HG02798 (cell line): ENCODE data around the gene SPAG5.

Experiments used
- ATAC-seq: cut with Tn5 transposase; IDR thresholded peaks from one replicate; pipeline ENCODE4 v1.9.1; 2021; ENCODE audit warnings: mild to moderate bottlenecking; ENCODE audit not compliant: unreplicated experiment, poor library complexity

The SPAG5 gene

DNA sequence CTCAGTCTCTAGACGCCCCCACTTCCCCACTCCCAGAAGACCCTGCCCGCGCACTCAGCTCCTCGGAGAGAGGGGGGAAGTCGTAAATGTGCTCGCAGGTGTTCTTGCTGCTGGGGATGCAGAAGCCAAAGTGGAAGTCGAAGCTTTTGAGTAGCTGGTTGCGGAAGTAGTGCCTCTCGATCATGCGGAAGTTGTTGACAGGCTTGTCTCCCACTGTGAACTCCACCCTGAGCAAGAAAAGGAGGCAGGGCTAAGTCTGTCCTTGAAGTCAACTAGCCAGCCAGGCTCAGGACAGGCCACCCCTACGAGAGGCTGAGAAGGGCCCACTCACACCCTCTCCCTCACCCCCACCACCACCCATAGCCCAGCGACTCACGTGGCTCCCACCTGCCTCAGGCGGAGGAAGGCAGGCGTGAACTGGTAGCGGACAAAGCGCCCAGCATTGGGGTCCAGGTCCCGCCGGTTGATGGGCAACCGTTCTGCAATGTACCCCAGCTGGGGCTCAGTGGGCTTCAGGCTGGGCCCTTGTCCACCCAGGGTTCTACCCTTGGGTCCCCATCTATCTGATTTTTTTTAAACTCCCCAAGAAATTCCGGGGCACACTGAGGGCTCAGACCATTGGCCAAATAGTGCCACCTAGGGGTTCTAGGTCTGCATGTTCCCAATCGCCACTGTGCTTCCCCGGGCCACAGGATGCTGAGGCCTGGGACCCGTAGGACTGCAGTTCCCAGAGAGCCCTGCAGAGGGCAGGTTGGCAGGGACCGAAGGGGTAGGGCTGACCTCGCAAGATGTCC is 51.0 kb downstream of the SPAG5 start:
- ATAC-seq, result no peak

DNA sequence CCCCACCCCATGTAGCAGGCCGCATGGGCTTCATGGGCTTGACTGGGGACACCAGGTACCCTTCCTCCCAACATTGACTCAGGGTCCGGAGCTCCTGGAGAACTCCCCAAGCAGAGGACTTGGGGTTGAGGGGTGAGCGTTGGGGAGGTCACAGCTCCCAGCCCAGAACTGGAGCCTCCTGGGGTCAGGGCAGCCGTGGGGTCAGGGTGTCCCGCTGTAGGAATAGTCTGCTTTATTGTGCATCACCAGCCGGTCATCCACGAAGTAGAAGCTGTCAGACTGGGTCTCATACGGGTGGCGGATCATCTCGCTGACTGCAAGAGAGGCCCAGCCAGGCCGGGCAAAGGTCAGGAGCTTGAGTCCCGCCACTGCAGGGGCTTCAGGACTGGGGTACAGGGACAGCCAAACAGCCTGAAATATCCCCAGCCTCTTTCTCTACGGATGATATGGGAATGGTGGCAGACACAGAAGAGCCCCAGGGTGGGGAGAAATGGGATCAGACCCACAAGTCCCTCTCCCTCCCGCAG is 51.7 kb downstream of the SPAG5 start:
- no peak for ATAC-seq

DNA sequence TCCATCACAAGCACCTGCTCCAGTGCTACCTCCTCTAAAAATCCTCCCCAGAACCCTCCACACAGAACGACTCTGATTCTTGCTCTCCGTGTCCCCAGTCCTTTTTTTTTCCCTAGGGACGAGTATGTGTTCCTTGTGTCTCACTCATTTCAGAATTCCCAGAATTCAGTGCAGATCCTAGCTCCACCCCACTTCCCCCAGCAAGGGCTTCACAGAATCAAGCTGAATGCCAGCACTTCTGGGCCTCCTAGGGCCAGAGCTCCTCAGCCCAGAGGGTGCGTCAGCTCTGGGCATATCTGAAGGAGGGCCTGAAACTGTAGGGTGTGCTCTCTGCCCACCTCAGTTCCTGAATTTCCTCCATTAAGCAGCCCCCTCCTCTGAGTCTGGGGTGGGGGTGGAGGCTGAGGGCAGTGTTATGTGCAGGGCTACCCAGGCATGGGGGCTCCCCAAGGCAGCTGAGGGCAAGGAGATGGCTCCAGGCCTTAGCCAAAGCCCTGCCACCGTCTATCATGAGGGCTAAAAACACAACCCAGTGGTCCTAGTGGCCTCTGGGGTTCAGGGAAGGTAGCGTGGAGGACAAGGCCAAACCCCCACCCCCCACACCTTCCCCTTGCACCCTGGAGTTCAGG is 52.9 kb downstream of the SPAG5 start:
- no peak for ATAC-seq

DNA sequence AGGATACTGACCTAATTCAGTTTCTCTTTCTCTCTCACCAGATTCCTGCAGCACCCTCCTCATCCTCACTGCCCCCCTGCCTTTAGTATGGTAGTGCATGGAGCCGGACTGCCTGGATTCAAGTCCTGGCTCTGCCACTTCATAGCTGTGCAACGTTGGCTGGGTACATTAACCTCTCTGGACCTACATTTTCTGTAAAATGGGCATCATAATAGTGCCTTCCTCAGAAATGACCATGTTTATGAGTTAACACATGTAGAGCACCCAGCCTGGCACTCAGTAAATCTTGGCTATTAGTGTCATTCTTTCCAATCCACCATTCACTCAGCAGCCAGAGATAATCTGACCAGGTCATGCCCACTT is 53.7 kb downstream of the SPAG5 start:
- ATAC-seq, result no peak

DNA sequence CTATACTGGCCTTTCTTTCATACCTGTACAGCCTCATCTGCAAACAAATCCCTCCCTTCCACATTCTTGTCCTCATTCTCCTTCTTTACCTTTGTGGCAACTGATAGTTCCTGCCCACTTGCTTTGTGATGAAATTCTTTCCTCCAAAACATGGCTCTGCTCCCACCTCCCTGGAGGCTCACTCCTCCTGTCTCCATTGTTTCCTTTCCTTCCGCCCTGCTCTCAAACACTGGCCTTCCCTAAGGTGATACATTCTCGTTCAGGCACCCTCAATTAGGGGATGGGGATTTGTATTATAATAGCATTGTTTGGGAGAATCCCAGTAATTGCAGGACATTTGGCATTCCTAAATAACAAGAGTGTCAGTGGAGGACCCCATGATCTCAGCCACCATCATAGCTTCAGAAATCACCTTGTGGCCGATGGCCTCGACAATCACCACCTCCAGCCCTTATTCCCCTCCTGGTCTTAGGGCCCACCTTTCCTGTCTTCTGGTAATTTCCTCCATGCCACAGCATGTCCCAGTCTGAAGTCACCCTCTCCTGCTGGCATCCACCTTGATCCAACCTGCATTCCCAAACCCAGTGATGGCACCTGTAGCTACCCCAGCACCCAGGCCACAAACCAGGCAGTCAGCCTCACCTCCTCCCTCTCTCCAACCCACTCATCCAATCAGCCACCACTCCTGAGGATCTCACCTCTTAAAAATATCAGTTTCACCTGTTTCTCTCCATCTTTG is 54.3 kb downstream of the SPAG5 start:
- ATAC-seq, result no peak

DNA sequence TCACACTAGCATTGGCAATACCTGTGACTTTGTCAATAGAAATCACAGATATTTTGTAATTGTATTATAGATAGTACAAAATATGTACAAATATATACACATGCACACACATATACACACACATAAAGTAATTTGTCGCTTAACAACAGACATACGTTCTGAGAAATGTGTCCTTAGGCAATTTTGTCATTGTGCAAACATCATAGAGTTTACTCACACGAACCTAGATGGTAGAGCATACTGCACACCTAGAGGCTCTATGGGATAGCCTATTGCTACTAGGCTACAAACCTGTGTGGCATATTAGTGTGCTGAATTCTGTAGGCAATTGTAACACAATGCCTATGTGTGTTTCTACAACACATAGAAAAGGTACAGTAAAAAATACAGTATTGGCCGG is 57.4 kb downstream of the SPAG5 start:
- no peak for ATAC-seq

DNA sequence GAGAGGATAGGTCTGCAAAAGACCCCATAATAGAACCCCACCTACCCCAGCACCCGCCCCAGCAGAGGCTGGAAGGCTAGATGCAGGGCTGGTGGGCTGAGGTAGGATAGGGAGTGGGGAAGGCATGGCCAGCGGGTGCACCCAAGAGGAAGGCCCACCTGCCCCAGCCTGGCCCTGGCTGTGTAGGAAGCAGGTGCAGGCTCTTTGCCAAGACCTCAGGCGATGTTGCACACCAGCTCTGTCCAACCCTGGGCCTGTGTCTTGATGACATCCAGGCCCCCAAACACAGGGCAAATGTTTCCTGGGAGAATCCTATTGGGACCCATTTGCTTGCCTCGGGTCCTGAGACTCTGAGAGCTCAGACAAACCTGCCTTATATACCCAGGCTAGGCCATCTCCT is 58.6 kb downstream of the SPAG5 start:
- ATAC-seq, result no peak

DNA sequence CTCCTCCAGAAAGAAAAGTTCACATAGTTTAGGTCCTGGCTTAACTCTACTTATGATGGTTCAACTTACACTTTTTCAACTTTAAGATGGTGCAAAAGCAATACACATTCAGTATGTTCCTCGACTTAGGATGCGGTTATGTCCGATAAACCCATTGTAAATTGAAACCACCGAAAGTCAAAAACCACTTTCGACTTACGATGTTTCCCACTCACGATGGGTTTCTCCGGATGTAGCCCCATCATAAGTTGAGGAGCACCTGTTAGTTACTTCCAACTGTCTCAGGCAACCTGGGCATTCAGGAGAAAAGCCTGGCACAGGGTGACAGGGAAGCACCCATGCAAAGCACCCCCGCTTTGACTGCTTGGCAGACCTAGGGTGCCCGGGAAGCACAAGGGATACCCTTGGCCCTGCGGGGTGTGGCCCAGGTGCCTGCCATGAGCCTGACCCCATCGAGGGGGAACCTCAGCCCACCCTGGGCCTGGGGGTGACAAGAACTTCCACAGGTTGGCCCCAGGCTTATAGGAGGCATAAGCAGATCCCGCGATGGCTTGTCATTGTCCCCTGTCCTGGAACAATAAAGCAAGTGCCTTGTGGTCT is 60.4 kb downstream of the SPAG5 start:
- no peak for ATAC-seq

DNA sequence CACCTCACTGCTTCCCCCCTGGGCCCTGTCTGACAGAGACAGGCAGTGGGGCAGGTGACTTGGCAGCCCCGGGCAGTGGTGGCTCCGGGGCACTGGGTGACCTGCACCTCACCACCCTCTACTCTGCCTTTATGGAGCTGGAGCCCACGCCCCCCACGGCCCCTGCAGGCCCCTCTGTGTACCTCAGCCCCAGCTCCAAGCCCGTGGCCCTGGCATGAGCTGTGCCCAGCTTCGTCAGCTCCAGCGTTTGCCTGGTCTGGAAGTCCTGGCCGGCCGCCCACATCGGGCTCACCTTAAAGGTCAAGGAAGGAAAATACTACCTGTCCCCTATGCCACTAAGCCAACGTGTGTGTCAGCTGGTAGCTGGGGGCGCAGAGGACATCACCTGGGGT is 61.6 kb downstream of the SPAG5 start:
- no peak for ATAC-seq

DNA sequence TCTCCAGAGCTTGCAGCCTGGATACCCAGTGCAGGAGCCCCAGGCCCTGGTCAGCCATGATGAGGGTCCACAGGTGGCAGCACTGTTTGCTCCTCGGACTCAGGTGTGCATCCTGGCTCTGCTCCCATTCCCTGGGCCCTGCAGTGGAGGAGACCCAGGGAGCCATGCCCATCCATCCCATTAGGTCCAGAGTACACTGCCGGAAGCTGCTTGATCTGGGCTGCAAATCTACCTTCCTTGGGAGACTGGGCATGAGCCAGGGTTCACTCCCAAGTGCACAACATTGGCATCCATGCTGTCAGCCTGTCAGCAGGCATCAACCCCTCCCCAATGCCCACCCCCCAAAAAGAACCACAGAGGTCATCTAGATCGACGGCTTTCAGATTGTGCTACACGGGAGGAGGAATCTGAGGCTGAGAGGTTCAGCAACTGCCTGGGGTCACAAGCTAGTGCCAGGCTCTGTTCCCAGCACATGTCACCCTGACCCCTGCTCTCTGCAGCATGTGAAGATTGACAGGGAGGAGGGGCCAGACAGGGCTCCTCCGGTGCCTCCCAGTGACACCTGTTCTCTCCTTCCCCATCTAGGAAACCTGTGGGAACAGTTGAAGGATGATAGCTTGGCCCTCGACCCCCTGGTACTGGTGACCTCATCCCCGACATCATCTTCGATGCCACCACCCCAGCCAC is 62.1 kb downstream of the SPAG5 start:
- no peak for ATAC-seq

DNA sequence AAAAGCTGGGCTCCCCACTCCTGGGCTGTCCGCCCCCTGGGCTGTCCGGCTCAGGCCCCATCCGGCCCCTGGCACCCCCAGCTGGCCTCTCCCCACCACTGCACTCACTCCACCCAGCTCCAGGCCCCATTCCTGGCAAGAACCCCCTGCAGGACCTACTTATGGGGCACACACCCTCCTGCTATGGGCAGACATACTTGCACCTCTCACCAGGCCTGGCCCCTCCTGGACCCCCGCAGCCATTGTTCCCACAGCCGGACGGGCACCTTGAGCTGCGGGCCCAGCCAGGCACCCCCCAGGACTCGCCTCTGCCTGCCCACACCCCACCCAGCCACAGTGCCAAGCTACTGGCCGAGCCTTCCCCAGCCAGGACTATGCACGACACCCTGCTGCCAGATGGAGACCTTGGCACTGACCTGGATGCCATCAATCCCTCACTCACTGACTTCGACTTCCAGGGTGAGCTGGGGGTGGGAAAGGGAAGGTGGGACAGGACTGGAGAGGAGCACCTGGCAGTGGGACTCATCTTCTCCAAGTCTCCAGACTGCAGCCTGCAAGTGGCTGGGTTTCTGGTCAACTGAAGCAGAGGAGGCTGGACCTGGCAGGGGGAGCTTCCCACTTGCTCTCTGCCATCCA is 64.0 kb downstream of the SPAG5 start:
- no peak for ATAC-seq

DNA sequence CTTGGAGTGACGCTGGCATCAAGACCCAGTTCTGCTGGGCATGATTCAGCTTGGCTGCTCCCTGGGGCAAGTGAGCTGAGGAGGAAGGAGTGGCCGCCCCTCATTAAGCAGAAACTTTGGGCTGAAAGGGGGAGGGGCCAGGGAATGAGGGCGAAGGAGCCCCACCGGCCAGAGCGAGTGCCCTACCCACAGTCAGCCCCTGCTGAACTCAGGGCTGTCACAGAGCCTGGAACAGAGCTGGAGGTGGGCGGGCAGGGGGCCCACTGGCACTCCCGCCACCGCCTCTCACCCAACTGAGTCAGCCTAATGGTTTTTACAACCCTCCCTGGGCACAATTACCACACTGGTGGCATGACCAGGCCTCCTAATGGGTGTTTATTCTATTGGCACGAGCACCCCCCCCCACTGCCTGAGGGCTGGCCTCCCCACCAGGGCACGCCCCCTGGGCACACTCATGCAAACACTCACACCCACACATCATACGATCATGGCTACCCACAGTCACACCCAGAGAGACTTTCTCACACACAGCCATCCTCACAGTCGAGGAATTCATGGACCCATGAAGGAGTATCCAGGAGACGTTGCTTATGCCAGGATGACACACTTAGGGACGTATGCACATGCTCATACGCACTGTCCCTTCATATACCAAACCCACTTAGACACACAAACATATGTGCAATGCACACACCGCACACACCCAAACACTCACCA is 65.6 kb downstream of the SPAG5 start:
- ATAC-seq, result no peak

DNA sequence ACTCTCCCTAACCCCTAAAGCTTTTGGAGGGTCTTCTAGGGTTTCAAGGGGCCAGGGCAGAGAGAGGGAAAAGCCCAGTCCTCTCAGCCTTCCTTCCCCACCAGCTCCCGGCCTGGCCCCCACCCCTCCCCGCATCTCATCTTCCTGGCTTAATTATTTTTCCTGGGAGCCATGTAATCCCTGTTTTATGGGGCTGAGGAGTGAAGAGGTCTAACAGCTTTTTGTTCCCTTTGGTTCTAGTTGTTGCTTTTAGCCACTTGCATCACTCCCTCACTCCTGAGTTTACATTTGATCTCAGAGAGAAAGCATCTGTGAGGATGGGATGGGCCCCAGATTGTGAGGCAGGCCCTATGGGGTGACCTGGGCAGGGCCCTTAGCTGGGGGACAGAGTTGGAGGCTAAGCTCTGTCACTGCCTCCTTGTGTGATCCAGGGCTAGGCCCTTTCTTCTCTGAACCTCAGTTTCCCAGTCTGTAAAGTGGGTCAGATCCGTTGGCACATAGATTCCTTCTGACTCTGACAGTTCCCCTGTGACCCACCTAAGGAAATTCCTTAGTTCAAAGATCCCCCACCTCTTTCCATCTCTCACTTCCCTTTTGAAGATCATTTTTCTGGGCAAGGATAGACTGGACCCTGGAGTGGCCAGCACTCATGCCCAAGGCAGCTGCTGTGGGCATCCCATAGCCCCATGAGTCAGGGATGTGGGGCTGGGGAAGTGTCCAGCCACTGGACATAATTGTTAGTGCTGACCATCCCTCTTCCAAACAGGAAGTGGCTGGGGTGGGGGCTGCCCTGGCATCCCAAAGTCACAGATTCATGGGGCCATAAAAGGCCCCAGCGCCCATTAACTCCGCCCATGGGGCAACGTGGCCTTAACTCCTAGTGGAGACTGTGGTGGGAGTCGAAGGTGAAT is 66.5 kb downstream of the SPAG5 start:
- ATAC-seq, result no peak

DNA sequence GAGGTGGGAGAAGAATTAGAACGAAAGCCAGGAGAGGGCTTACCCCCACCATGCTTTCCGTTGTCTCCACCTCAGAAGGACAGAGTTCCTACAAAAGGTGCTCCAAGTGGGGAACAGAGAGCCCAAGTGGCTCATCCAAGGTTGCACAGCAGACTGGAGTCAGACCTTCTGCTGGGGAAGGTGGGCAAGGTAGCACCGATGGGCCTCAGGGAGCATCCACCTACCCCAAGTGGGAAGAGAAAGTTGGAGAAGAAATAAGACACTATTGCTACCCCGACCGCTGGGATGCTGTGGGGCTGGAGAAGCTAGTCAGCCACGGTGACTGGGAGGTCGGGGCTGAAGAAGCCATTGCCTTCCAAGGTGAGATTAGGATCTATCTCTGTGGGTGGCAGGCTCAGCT is 67.9 kb downstream of the SPAG5 start:
- ATAC-seq, result no peak

DNA sequence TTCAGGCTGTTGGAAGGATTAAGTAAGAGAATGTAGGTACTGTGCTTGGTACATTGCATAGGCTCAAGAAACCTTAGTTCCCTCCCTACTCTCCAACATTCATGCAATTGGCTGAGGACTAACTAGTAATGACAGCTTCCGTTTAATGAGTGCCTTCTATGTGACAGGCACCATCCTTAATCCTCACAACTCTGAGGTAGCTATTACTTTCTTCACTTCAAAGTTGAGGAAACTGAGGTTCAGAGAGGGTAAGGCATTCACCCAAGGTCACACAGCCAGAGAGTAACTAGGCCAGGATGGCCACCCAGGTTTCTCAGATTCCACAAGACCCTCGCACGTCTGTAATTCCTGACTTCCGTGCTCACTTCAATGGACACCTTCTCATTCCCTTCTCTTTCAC is 68.6 kb downstream of the SPAG5 start:
- ATAC-seq, result no peak

DNA sequence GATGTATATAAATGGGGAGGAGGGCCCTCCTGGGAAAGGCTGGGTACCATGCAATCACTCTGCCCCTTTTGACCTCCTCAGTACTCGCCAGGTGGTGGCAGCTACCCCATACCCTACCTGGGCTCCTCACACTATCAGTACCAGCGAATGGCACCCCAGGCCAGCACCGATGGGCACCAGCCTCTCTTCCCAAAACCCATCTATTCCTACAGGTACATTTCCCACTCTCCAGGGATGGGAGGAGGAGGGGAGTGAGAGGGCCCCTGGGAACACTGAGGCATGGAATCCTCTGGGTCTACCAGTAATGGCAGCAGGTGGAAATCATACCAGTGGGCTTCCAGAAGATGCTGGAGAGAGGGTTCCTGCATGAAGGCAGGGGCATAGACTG is 69.8 kb downstream of the SPAG5 start:
- ATAC-seq, result no peak

DNA sequence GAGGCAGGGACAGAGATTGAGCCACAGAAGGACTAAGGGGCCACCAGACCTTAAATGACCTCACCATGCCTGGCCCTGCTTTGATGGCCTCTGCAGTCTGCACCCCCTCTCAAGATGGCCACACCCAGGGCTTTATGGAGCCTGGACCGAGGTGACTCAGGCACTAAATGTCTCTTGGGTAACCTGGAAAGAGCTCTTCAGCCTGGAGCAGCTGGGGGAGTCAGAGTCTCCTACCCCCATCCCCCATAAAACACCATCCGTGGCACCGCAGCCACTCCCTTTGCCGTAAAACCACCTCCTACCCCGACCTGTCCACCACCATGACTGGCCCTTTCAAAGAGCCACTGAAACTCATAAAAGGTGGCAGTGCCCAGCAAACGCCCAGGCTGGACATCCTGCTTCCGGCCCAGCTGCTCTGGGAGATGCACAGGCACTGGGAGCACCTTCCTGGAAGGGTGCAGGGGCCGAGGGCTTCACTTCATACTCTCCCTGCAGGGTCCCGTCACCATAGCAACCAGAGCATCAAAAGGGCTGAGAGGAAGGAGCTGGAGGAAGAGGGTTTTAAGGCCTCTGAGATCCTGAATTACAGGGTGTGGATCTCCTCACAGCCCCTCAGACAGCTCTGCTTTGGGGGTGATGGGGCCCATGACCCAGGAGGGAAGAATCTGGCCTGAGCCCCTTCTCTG is 70.4 kb downstream of the SPAG5 start:
- no peak for ATAC-seq

DNA sequence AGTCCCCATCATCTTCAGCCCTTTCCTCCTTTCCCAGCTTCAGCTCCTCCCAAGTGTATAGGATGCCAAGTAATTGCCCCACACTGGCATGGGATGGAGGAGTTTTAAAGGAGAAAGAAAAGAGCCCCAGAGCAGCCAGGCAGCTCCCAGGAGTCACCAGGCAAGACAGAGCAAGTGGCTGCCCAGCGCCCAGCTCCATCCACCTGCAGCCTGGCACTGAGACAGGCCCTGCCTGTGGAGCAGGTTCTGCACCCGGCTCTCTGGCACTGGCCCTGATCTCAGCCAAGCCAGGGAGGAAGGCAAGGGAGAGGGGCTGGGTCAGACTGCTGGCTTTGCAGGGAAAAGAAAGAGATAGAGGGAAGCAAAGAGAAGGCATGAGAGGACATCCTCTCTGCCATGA is 71.0 kb downstream of the SPAG5 start:
- no peak for ATAC-seq
